SK-N-MC (cell line): ENCODE measurements around the gene TSPYL1.
"Not testable (repeated sequence)": the region's sequence is repeated elsewhere in the genome, so short reads cannot be mapped to it uniquely, and the experiment has no call there.

Source experiments
- DNase-seq: peaks from one replicate; pipeline ENCODE4 v3.0.0-alpha.2; 2011; ENCODE audit warnings: low read depth, low spot score
- H3K27ac ChIP-seq: fragments of 200-600 bp; sonication (generic); 2 replicates; pipeline ENCODE4 v1.5.1; 2016; ENCODE audit warnings: mixed run types
- H3K36me3 ChIP-seq: fragments of 200-600 bp; sonication (generic); 2 replicates; pipeline ENCODE4 v1.6.1; 2017; ENCODE audit warnings: antibody characterized with exemption, low read length, mixed read lengths; ENCODE audit not compliant: insufficient read depth
- H3K4me3 ChIP-seq: fragments of 200-600 bp; sonication (generic); 2 replicates; pipeline ENCODE4 v1.5.1; 2016
- H3K9ac ChIP-seq: fragments of 200-600 bp; sonication (generic); 2 replicates; pipeline ENCODE4 v1.8.0; 2017; ENCODE audit warnings: mixed run types, mixed read lengths; ENCODE audit not compliant: insufficient read length
- H3K9me3 ChIP-seq: fragments of 200-600 bp; sonication (generic); 2 replicates; pipeline ENCODE4 v1.6.1; 2017; ENCODE audit warnings: low read depth, mild to moderate bottlenecking, antibody characterized with exemption, low read length, moderate library complexity, mixed read lengths
- EZH2 ChIP-seq: fragments of 200-600 bp; sonication (generic); IDR thresholded peaks from one replicate; pipeline ENCODE4 v1.6.1; 2017; ENCODE audit warnings: antibody characterized with exemption
- FOXP2 ChIP-seq: optimal IDR thresholded peaks from 2 replicates; pipeline ENCODE3; 2011; ENCODE audit warnings: mild to moderate bottlenecking, moderate library complexity; ENCODE audit not compliant: insufficient read depth; ENCODE audit errors: extremely low read length, control extremely low read depth
- POLR2AphosphoS5 ChIP-seq: IDR thresholded peaks from 2 replicates; pipeline ENCODE4 v1.6.1; 2012; ENCODE audit warnings: mild to moderate bottlenecking, low read depth, low read length, borderline replicate concordance

Gene TSPYL1

DNA sequence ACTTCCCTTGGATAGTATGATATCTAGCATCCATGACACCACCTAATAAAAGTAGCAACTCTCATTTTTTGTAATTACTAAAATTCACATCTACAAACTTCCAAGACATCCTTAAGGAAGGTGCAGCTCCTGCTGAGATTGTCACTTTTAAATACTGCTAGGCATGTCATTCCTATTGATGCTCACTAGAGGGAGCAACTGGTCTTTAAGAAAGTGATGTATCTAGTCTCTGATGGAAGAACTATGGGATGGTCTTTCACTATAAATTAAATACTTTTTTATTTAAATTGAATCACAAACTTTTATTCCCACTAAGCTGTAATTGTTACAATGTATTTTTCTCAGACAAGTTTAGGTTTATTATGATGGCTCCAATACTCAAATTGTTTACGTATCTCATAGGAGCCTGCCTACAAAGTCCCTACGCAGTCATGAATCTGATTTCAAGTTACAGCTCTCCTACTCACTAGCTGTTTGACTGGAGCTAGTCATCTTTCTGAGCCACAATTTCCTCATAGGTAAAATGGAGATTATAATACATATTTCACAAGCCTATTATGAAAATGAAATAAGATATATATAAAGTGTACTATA is 8.1 kb upstream of the TSPYL1 start:
- TF ChIP-seq EZH2 (no peak), FOXP2 (no peak), POLR2AphosphoS5 (no peak)
- no peak for DNase-seq
- no peak overlapping the region for H3K9ac ChIP-seq
- no peak overlapping the region for H3K27ac ChIP-seq
- no peaks in the 10 kb centered on the region for H3K36me3 ChIP-seq
- H3K9me3 ChIP-seq = no peaks in the 10 kb centered on the region
- no peak overlapping the region for H3K4me3 ChIP-seq

DNA sequence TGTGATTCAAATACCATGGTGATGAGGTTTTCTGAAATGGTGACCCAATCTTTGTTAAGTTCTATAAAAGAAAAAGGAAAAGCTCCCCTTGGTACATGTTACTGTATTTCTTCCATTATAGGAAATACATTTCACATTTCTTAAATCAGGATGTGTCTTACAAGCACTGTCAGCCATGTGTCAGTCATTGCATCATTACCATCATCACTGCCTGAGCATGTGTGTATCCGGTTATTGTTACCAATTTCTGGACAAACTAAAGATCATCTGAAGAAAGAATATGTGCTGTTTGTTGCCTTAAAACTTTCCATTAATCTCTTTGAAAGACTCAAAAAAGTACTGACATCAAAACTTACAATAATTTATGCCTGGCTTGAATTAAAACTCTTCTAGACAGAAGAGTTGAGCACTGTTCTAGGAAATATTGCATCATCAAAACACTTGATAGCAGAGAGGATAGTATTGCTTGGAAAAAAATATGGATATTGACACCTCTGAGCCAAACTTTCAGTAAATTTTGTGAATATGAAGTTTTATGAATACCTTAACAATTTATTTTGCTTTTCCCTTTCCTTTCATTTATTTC is 7.1 kb upstream of the TSPYL1 start:
- TF ChIP-seq EZH2 = no peak
- no peaks in the 10 kb centered on the region for H3K36me3 ChIP-seq
- no peak overlapping the region for H3K9ac ChIP-seq
- no peaks in the 10 kb centered on the region for H3K9me3 ChIP-seq
- H3K4me3 ChIP-seq = no peak overlapping the region
- no peak for DNase-seq
- H3K27ac ChIP-seq = no peak overlapping the region

DNA sequence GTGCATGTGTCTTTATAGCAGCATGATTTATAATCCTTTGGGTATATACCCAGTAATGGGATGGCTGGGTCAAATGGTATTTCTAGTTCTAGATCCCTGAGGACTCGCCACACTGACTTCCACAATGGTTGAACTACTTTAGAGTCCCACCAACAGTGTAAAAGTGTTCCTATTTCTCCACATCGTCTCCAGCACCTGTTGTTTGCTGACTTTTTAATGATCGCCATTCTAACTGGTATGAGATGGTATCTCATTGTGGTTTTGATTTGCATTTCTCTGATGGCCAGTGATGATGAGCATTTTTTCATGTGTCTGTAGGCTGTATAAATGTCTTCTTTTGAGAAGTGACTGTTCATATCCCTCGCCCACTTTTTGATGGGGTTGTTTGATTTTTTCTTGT is 5.3 kb upstream of the TSPYL1 start:
- not testable (repeated sequence) for H3K4me3 ChIP-seq, DNase-seq, H3K36me3 ChIP-seq, H3K9ac ChIP-seq, H3K9me3 ChIP-seq, H3K27ac ChIP-seq

DNA sequence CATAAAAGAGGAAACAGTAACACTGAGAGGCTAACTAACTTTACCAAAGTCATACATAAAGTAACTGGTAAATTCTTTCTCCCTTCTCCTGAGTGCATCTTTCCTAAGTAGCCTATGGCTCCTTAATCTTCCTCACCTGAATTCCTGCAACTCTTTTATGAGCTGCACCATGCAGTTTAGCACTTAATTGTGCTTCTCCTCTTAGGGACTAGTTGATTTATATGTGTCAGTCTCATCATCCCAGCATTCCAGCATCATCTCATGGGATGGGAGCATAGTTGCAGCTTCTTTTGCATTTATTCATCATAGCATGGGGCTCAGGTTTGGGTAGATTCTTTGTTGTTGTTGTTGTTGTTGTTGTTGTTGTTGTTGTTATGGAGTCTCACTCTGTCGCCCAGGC is 3.5 kb upstream of the TSPYL1 start:
- H3K4me3 ChIP-seq = no peak overlapping the region
- no peak overlapping the region for H3K9ac ChIP-seq
- no peak for DNase-seq

DNA sequence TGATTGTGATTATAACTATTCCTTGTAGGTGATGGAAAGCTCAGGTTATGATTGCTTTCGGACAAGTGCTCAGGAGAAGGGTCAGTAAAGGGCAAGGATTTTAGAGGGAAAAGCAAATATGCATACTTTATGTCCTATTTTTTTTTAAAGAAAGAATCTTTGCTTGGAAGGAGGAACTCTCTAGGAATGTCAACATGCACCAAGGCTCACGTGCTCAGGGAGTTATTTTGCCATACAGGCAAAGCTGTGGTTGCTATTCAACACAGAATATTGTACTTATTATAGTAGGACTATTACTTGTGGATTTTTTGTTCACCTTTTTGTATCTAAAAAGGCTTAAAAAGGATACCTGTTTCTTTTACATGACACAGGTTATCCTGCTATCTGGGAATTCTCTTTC is 3.0 kb upstream of the TSPYL1 start:
- no peaks in the 10 kb centered on the region for H3K9me3 ChIP-seq
- TF ChIP-seq EZH2 = no peak
- no peak for TF ChIP-seq POLR2AphosphoS5
- TF ChIP-seq FOXP2 = no peak
- no peak for DNase-seq

More for the DNA sequence above, 3.5 kb upstream of the TSPYL1 start:
- Histone ChIP-seq H3K36me3 (peaks cover 3% of the 10 kb centered on the region; the same call in 1 of the 2 replicates), H3K9me3 (no peaks in the 10 kb centered on the region), H3K27ac (no peak overlapping the region)
- no peak for TF ChIP-seq POLR2AphosphoS5
- TF ChIP-seq EZH2 = no peak
- no peak for TF ChIP-seq FOXP2

DNA sequence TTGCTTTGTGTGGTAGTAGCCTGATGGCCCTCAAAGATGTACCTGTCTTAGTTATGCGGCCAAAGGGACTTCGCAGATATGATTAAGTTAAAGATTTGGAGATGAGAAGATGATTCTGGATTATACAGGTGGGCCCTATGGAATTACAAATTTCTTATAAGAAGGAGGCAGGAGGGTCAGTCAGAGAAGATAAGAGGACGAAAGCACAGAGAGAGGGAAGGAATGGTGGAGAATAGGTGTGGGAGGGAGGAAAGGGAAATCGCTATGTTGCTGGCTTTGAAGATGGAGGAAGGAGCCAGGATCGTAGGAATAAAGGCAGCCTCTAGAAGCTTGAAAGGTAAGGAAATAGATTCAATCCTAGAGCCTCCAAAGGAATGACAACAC is 1.2 kb upstream of the TSPYL1 start:
- no peak overlapping the region for H3K4me3 ChIP-seq
- no peaks in the 10 kb centered on the region for H3K9me3 ChIP-seq
- TF ChIP-seq FOXP2 (no peak), POLR2AphosphoS5 (no peak), EZH2 (no peak)
- no peak overlapping the region for H3K27ac ChIP-seq
- peaks cover 7% of the 10 kb centered on the region; the same call in 1 of the 2 replicates for H3K36me3 ChIP-seq
- no peak overlapping the region for H3K9ac ChIP-seq
- no peak for DNase-seq

More for the DNA sequence above, 3.0 kb upstream of the TSPYL1 start:
- H3K36me3 ChIP-seq = peaks cover 7% of the 10 kb centered on the region; the same call in 1 of the 2 replicates
- no peak overlapping the region for H3K4me3 ChIP-seq
- no peak overlapping the region for H3K9ac ChIP-seq
- no peak overlapping the region for H3K27ac ChIP-seq

DNA sequence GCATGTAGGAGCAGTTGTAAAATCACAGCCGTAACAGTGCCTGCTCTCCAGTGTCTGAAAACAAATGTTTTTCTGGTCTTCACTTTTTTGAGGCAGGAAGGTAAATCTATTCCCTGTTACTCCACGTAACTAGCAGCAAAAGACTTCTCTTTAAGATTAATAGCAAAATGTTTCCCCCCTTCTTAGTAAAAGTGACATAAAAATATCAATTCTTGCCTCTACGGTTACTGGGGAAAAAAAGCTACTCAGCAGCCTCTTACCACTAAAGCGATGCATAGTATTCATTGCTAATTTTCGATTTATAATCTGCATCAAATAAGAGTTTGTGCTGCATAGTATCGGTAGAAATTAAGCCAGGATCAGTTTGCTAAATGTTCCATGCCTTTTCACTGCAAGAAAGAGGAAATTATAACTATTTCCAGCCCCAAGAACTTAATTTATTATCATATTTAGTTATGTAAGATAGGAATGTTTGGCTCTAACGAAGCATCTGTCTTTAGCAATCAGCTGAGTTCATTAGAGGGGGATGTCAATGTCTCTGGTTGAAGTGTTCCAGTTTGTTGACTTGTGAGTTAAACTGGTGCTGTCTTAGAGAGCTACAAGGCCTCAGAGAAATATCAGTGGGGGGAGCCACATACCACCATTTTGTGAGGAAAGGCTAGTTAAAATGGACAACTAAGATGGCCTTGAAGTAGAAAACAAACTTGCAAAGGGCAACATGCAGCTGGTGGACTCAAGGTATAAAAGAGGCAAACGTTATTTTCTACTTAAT is 617 bp upstream of the TSPYL1 start:
- Histone ChIP-seq H3K9ac (peak overlapping the region; percentile 60), H3K36me3 (peaks cover 7% of the 10 kb centered on the region; the same call in 1 of the 2 replicates), H3K4me3 (peak overlapping the region; percentile 98), H3K27ac (no peak overlapping the region), H3K9me3 (no peaks in the 10 kb centered on the region)
- no peak for DNase-seq
- TF ChIP-seq EZH2 (no peak), POLR2AphosphoS5 (no peak), FOXP2 (no peak)

DNA sequence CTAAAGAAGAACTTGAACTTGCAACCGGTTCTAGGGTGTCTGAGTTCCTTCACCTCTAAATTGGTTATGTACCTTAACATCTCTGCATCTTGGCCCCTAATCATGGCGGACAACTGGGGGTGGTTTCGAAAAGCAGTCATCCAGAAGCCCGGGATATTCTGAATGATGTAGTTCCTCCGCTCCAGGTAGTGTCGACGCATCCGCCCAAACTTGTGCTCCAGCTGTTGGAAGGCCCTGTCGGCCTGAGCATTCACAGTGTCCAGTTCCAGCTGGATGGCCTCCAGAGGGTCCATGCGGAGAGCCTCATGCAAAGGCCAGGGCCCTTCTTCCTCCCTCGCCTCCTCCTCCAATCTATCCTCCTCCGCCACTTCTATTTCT is 887 bp downstream of the TSPYL1 start:
- Histone ChIP-seq H3K27ac (no peak overlapping the region), H3K36me3 (peaks cover 7% of the 10 kb centered on the region; the same call in 1 of the 2 replicates), H3K9ac (peak overlapping the region; percentile 93), H3K9me3 (no peaks in the 10 kb centered on the region), H3K4me3 (peak overlapping the region; percentile 98)
- no peak for DNase-seq
- TF ChIP-seq POLR2AphosphoS5 = no peak
- no peak for TF ChIP-seq FOXP2
- TF ChIP-seq EZH2 = no peak
